Measurements from ENCODE around the gene MMP23B. TPM values are rescaled to one million over a fixed set of nuclear protein-coding genes. Genes with fewer than 3 reads are reported as not detected.

Gene MMP23B
- total and polyA plus RNA-seq, 11 donors: 10.4 to 128 (median 59.0) TPM

GRCh38 chr1:1606232-1606631 lies 25.7 kb upstream of the MMP23B start:
- H3K9me3 ChIP-seq: no peaks in the 10 kb centered on the region
- intact Hi-C loops (cut with DNase I): no loop called here
- no peak overlapping the region for H3K4me3 ChIP-seq
- ATAC-seq: no peak
- DNase-seq: peak in 1 of 5 donors; percentile 13
- no peaks in the 10 kb centered on the region for H3K36me3 ChIP-seq
- 82 to 91% (median 86%) methylated on average over 7 to 13 of the region's 13 CpGs for WGBS, 4 donors
- peaks cover 0 to 19% (median 5%) of the 10 kb centered on the region in 9 donors for H3K27me3 ChIP-seq
- TF ChIP-seq CTCF (IDR thresholded peaks at IDR 0.05) (no peak), POLR2A (IDR thresholded peaks at IDR 0.05) (no peak)
- H3K4me1 ChIP-seq: peaks cover 0 to 6% (median 0%) of the 10 kb centered on the region in 12 donors
- H3K27ac ChIP-seq: no peak overlapping the region

- 69 to 77% (median 74%) methylated on average over 12 of the region's 12 CpGs for WGBS, 4 donors
- Histone ChIP-seq H3K27ac (no peak overlapping the region), H3K4me3 (no peak overlapping the region), H3K27me3 (no peaks in the 10 kb centered on the region), H3K9me3 (no peaks in the 10 kb centered on the region), H3K36me3 (no peaks in the 10 kb centered on the region), H3K4me1 (peaks cover 0 to 22% (median 14%) of the 10 kb centered on the region in 12 donors)
- intact Hi-C loops (cut with DNase I): loop anchor here in 2 of 10 donors (5.0 to 10.0 kb wide), 3 partner anchors 33 to 495 kb away; partner anchors contain the start of genes ATAD3A (in 1 of the 2) and C1orf159 (in 1 of the 2)
- ATAC-seq (no peak), DNase-seq (no peak)
- no peak for TF ChIP-seq POLR2A (IDR thresholded peaks at IDR 0.05)
- no peak for TF ChIP-seq CTCF (IDR thresholded peaks at IDR 0.05)
Observed at GRCh38 chr1:1609822-1610485, 22.0 kb upstream of the MMP23B start.

GRCh38 chr1:1610796-1611195 lies 21.2 kb upstream of the MMP23B start:
- peaks cover 0 to 22% (median 15%) of the 10 kb centered on the region in 12 donors for H3K4me1 ChIP-seq
- TF ChIP-seq POLR2A (IDR thresholded peaks at IDR 0.05): no peak
- TF ChIP-seq CTCF (IDR thresholded peaks at IDR 0.05): no peak
- H3K36me3 ChIP-seq: no peaks in the 10 kb centered on the region
- 72 to 84% (median 79%) methylated on average over 9 of the region's 9 CpGs for WGBS, 4 donors
- DNase-seq: no peak
- intact Hi-C loops (cut with DNase I): loop anchor here in 2 of 10 donors (5.0 to 10.0 kb wide), 3 partner anchors 33 to 496 kb away; partner anchors contain the start of genes ATAD3A (in 1 of the 2) and C1orf159 (in 1 of the 2)
- ATAC-seq: no peak
- H3K27me3 ChIP-seq: no peaks in the 10 kb centered on the region
- H3K9me3 ChIP-seq: no peaks in the 10 kb centered on the region
- H3K4me3 ChIP-seq: no peak overlapping the region
- peak overlapping the region in 5 of 12 donors; percentile 5 to 54 (median 19) for H3K27ac ChIP-seq

- H3K4me1 ChIP-seq: peaks cover 0 to 29% (median 23%) of the 10 kb centered on the region in 12 donors
- DNase-seq (no peak), ATAC-seq (no peak)
- TF ChIP-seq POLR2A (IDR thresholded peaks at IDR 0.05): no peak
- TF ChIP-seq CTCF (IDR thresholded peaks at IDR 0.05): no peak
- no peak overlapping the region for H3K4me3 ChIP-seq
- no peaks in the 10 kb centered on the region for H3K27me3 ChIP-seq
- peaks cover 0 to 3% (median 0%) of the 10 kb centered on the region in 9 donors for H3K36me3 ChIP-seq
- 82 to 97% (median 93%) methylated on average over 3 of the region's 3 CpGs for WGBS, 4 donors
- intact Hi-C loops (cut with DNase I): loop anchor here in 2 of 10 donors (5.0 to 10.0 kb wide), 3 partner anchors 35 to 497 kb away; partner anchors contain the start of genes ATAD3A (in 1 of the 2) and C1orf159 (in 1 of the 2)
- H3K27ac ChIP-seq: peak overlapping the region in 4 of 12 donors; percentile 4 to 54 (median 29)
- no peaks in the 10 kb centered on the region for H3K9me3 ChIP-seq
Observed at GRCh38 chr1:1612104-1612400, 19.9 kb upstream of the MMP23B start.

All from heart left ventricle (tissue), 16 donors.